Ovary (tissue), 3 donors: Measurements from ENCODE around the gene LYST.

ENCODE experiments used
- EP300 ChIP-seq: sonication (generic); formaldehyde crosslinking; IDR thresholded peaks from one replicate; pipeline ENCODE4 v1.6.1; 2017; ENCODE audit warnings: antibody characterized with exemption
- TF ChIP-seq, protein P1 (sequence below), 3 donors: fragments of 450-650 bp in 2 of 3; fragments of 200-600 bp in 1 of 3; IDR thresholded peaks; one replicate each; pipeline versions ENCODE4 v1.5.1 to v1.8.0; 2016 to 2022; ENCODE audit warnings: antibody characterized with exemption in 3 of 3, mild to moderate bottlenecking in 1 of 3
- donor health status: DM: no; HTN: no; CAD: no.

DNA sequence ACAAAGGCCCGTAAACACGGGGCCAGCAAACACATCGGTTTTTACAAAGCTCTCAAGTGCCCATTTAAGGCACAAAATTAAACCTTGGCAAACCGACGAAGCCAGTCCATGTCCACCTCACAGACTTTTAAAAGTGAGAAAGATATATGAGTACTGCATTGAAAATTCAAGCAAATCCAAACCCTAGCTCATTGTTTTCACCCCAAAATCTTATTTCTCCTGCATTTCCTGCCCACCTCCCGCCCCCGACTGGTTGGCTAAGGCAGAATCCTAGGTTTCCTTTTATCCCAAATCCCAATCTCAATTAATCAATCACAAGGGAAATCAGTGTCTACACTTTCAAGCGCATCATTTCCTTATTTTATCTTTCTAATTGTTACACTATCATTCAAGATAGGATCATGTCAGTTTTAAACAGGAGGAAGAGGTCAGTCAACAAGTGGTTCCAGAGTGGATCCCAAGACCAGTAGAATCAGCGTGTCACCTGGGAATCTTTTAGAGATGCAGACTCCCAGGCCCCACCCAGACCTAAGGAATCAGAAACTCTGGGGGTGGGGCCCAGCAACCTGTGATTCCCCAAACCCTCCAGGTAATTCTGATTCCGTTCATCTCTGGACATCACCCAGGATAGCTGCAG, 215.4 kb downstream of the LYST start:
- TF ChIP-seq, protein P1, sequence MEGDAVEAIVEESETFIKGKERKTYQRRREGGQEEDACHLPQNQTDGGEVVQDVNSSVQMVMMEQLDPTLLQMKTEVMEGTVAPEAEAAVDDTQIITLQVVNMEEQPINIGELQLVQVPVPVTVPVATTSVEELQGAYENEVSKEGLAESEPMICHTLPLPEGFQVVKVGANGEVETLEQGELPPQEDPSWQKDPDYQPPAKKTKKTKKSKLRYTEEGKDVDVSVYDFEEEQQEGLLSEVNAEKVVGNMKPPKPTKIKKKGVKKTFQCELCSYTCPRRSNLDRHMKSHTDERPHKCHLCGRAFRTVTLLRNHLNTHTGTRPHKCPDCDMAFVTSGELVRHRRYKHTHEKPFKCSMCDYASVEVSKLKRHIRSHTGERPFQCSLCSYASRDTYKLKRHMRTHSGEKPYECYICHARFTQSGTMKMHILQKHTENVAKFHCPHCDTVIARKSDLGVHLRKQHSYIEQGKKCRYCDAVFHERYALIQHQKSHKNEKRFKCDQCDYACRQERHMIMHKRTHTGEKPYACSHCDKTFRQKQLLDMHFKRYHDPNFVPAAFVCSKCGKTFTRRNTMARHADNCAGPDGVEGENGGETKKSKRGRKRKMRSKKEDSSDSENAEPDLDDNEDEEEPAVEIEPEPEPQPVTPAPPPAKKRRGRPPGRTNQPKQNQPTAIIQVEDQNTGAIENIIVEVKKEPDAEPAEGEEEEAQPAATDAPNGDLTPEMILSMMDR (IDR thresholded peaks at IDR 0.05), result no peak
- no peak for TF ChIP-seq EP300
